GM12892 (cell line): ENCODE results near the gene CNIH1.

Experiments
- POLR2A ChIP-seq: IDR thresholded peaks from 2 replicates; pipeline ENCODE4 v1.6.1; 2011; ENCODE audit warnings: low read depth, low read length, control low read depth
- POLR2AphosphoS5 ChIP-seq: IDR thresholded peaks from 2 replicates; pipeline ENCODE4 v1.6.1; 2011; ENCODE audit warnings: low read depth, low read length, control low read depth
- TAF1 ChIP-seq: IDR thresholded peaks from 2 replicates; pipeline ENCODE4 v1.6.1; 2011; ENCODE audit warnings: low read depth, mild to moderate bottlenecking, control low read depth, low read length, borderline replicate concordance

GRCh38 chr14:54483846-54484245 lies 42.7 kb upstream of the CNIH1 start:
- TF ChIP-seq TAF1 (no peak), POLR2A (no peak), POLR2AphosphoS5 (no peak)
